ENCODE measurements around the gene PROB1.

- no peak for TF ChIP-seq CTCF (conservative IDR thresholded peaks at IDR 0.05; ENCODE audit: low read depth, low read length)
- TF ChIP-seq EZH2 (IDR thresholded peaks at IDR 0.05; ENCODE audit: low read length, unreplicated experiment): no peak
These were observed 23.9 kb upstream of the PROB1 start for GRCh38 chr5:139418793-139419192.
